K562 (cell line): ENCODE results near the gene MYOG.

Experiments
- EP300 ChIP-seq: IDR thresholded peaks from 2 replicates; pipeline ENCODE4 v1.6.1; 2012; ENCODE audit warnings: low read length, improper control_type of control experiment
- TAF1 ChIP-seq: IDR thresholded peaks from 2 replicates; pipeline ENCODE4 v1.6.1; 2011; ENCODE audit warnings: mild to moderate bottlenecking, low read length, moderate library complexity; ENCODE audit not compliant: insufficient read depth, control insufficient read depth, severe bottlenecking; ENCODE audit errors: extremely low read depth
- ZNF274 ChIP-seq: IDR thresholded peaks from 2 replicates; pipeline ENCODE4 v1.6.1; 2011; ENCODE audit warnings: low read depth, mild to moderate bottlenecking, low read length, moderate library complexity, borderline replicate concordance

DNA sequence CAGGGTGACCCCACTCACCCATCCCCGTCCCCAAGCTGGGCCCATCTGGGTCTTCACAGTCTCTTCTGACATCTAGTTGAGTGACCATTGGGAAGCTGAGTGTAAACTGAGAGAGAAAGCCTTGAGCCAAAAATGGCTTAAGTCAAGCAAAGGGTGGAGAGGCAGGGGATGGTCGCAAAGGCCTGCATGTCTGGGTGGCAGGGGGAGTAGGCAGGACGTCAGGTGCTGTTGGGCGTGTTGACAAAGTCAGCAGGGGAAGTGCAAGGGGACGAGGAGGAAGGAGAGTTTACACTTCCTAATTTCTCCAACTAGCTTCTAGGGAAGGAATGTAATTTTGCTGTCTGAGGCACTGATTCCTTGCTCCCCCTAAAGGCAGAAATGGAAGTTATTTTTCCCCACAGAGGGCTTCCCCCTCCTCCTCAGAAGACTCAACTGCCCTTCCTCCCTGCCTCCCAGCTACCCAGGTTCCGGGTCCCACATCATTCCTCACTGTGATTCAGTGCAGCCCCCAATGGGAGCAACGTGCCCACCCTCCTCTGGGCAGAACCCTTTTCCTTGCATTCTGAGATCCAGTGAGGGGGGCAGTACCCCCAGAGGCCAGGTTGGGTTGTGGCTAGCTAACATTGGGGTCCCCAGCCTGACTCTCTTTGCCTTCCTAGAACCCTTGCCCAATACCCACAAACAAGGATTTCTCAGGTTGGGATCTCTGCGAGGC, 40.5 kb upstream of the MYOG start:
- no peak for TF ChIP-seq EP300
- TF ChIP-seq ZNF274 = no peak
- no peak for TF ChIP-seq TAF1
